ENCODE data around the gene STRADB. TPM values are rescaled to one million over a fixed set of nuclear protein-coding genes. Genes with fewer than 3 reads are reported as not detected.

STRADB gene
- 18.1 to 25.4 TPM (median 23.8 TPM) in 5 replicates for total RNA-seq (2022; extraction: Qiagen RNA extraction)

DNA sequence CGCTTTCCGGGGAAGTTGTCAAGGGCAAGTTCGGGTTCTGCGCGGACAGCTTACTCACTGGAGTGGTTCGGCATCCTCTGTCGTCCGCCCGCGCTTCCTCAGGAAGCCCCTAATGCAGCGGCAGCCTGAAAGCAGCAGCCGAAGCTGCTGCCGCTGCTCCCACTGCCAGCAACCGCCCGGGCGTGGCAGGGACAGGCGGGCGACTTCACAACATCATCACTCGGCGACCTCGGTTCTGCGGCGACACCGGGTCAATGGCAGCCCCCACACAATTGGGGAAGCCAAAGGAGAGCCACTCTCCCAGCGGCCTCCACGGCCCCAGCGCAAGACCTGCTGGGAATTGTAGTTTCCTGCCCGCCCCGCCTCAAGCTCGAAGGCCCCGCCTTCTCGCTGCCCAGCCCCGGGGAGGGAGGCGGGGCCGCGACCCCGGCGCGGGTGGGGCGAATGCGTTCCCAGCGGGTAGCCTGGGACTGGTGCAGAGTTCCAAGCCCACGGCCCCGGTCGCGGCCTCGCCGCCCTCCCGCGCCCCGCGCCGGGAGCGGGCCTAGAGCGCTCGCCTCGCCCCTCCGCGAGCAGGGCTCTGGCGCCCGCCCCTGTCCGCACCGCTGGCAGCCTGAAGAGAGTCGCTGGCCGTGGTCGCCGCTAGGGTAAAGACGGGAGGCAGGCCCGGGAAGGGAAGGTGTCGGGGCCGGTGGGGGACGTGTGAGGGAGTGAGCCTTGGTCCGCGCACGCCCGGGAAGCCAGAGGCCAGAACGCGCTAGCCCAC lies at the start of gene STRADB, which contains the start of gene TRAK2:
Gene STRADB (plus strand): TSS at position 449 of the 766 bp plus-strand sequence. CDS start 3,101 bp downstream, outside the sequence.
Gene TRAK2 (minus strand): TSS at position 167 of the 766 bp plus-strand sequence. CDS start 30,951 bp downstream, outside the sequence.

Other genes starting within 250 kb of the STRADB start
- 27.5 to 33.9 TPM (median 29.3 TPM) in 5 replicates for gene CASP8, start 191.2 kb upstream of the STRADB start, total RNA-seq (2022; extraction: Qiagen RNA extraction)
- 0.14 to 0.20 TPM (median 0.17 TPM) in 3 of 5 replicates, not detected in the others for gene FLACC1, start 94.4 kb upstream of the STRADB start, total RNA-seq (2022; extraction: Qiagen RNA extraction)
- 11.6 to 16.5 TPM (median 12.9 TPM) in 5 replicates for gene TRAK2, start 282 bp upstream of the STRADB start, total RNA-seq (2022; extraction: Qiagen RNA extraction)
- 16.1 to 21.4 TPM (median 18.2 TPM) in 5 replicates for gene TMEM237, start 191.8 kb downstream of the STRADB start, total RNA-seq (2022; extraction: Qiagen RNA extraction)
- gene MPP4, start 246.9 kb downstream of the STRADB start, total RNA-seq (2022; extraction: Qiagen RNA extraction) = 0.05 to 0.24 TPM (median 0.07 TPM) in 4 of 5 replicates, not detected in the other

All from A549 treated with AZD2906 at 1 μM for 4 hours (cell line).